Amygdala (tissue), 56 donors: Measurements from ENCODE around the gene HOXB9.

ENCODE experiments used
- DNase-seq, 56 donors: peaks; one replicate each; lab custom pipeline; 2025; lab: John Stamatoyannopoulos, UW

The HOXB9 gene

DNA sequence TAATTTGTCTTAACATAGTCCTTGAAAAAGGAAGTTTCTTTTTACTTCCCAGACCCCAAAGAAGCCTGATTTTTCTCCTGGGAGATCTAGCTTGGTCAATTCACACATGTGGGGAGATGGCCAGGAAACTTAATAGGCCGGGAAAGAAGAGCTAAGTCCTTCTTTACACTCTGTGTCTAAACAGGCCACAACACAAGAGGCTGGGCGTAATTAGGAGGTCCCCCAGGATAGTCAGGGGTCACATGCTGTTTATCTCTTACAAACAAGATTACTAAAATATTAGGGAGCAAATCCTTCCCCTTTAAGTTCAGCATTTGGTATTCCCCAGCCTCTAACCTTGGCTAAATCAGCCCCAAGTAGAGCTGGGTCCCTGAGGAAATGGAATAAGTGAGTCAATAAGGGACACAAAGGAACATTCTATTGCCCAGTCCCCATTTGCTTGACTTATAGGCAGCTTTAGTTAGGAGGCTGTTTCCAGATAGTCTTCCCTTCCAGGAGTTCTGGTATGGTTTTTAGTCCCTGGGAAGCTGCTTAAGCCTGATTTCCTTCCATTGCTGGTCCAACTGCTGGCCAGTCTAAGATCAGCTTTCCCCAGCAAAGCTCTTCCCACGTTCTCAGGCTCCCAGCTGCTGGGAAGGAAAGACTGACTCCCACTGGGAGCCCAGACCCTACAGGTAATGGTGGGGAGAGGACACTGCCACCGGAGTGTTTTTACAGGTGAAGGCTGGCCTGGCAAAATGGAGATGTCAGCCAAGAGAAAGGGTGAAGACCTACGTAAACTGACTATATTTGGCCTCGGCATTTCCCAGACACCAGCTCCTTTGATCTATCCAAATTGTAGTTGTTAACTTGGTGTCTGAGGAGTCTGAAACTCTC, 14.1 kb upstream of the HOXB9 start:
- DNase-seq: no peak

DNA sequence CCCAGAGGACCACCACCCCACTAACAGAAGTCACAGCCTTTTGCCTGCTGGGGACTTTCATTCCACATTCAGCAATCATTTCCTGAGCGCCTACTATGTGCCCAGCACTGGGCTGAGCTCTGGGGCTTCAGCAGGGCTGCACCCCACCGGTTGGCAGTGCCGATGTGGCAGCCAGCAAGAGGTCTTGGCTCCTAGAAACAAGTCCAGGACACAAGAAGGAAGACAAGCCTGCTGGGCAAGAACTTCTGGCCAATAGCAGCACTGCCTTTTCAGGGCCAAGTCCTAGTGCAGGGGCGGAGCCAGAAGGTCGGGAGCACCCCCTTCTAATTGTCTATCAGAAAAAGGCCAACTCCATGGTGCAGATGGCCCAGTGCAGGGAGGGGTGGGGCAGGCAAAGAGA, 13.0 kb upstream of the HOXB9 start:
- no peak for DNase-seq

DNA sequence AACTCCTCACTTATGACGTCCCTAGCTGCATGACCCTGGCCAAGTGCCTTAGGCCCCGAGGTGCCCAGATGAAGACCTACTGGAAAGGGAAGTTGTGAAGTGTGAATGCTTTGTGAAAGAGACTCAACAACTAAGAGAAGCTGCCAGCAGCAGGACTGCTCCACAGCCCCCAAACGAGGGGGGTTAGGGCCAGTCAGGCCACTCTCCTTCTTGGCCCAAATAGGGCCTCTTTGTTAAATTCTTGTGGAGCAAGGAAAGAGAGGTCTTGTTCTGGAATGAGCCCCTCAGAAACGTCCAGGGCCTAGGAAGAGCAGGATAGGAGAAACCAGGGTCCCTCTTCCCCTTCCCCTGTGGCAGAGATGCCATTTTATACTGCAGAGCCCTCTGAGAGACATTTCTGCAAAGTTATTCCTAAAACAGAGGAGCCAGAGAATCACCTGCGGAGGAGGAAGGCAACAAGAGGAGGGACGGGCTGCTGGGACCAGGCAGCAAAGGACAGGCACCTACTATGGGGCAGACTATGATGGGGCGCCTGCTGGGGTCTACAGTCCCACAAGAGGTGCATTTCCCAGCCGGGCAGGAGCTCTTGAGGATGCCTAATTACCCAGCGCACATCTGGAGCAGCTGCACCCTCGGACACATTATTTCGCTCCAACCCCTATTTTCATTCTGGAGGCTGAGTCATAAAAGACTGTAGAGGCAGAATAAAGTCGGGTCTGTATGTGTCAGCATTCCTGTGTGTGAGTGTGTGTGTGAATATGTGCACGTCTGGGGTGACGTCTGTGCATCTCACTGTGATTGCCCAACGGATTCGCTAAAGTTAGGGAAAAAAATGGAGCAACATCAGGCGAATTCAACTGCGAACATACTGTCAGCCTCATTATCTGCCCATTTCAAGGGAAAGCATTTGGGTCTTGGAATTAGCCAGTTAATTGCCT, 11.4 kb upstream of the HOXB9 start:
- DNase-seq: no peak

DNA sequence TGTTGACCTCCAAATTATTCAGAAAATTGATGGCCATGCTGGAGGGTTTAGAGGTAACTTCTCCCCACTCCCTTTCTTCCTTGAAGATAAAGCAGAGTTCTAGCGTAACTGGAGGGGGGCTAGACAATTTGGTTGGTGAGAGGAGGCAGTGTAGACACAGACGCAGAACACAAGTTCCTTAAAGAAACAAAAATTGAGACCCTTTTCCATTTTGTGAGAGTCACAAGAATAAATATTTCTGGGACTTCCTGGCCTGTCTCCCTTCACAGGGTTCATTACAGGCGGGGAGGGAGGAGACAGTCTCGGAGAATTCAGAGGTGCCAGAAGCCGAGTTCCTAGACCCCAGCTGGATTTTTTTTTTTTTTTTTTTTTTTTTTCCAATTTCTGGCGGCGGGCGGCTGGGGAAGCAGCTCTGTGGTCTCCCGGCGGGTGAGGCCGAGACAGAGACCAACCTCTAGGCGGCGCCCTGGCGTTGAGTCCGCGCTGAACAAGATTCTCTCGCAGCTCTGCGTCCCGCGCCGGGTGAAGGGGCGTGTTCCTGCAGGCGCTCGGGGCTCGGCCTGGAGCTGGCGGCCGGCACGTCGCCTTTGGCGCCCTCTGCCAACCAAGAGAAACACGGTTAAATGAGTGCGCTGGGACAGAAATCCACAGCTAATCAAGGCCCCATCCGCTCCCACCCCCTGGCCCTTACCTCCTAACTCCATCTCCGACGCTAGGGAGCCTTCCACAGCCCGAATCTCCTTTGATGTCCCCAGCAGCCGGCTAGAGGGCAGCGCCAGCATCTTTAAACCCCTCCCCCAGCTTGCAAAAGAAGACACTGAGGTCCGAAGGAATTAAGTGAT, 10.2 kb upstream of the HOXB9 start:
- peak in 6 of 56 donors; percentile 4 to 26 (median 9) for DNase-seq

DNA sequence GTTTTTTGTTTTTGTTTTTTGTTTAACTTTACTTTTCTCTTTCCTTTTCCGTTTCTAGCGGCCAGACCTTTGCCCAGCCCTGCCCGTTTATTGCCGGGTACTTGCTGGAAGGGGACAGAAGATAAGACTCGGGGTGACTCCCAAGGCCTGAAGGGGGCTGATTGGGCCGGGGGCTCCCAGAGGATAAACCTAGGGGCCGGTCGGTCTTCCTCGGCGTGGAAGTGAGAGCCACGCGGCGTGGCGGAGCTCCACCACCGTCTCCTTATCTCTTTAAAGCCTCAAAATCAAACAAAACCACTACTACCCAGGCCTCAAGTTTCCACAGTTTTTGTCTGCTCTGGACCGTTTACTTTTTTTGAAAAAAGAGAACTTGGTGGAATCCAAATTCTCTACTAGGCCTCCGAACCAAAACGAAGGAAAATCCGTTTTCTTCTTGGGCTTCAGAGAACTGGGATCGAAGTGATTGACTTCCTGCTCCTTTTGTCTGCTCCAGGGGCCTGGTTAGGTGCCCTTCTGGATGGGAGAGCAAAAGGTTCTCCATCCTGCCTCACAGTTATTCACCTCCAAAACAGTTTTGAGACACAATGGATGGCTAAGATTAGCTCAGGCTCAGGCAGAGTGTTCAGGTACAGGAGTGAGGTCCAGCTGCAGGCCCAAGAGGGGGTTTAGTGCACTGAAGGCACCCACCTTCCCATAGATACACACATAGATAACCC, 8.5 kb upstream of the HOXB9 start:
- DNase-seq: no peak

DNA sequence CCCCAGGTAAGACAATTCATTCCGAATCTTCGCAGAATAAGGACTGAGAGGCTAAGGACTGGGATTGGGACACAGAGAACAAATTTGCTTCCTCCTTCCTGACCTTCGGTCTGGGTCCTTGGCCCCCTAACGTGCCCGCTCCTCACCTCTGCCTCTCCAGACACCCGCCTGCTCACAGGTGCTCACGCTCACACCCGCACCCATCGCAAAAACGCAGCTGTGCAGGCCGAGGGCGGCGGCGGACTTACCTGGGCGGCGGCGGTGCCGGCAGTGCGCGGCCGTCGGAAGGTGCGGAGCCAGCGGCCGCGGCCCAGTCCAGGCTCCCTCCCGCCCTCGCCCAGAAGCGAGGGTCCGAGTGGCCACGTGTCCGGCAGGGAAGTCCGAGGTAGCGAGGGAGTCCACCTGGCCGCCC, 7.1 kb upstream of the HOXB9 start:
- DNase-seq: no peak

DNA sequence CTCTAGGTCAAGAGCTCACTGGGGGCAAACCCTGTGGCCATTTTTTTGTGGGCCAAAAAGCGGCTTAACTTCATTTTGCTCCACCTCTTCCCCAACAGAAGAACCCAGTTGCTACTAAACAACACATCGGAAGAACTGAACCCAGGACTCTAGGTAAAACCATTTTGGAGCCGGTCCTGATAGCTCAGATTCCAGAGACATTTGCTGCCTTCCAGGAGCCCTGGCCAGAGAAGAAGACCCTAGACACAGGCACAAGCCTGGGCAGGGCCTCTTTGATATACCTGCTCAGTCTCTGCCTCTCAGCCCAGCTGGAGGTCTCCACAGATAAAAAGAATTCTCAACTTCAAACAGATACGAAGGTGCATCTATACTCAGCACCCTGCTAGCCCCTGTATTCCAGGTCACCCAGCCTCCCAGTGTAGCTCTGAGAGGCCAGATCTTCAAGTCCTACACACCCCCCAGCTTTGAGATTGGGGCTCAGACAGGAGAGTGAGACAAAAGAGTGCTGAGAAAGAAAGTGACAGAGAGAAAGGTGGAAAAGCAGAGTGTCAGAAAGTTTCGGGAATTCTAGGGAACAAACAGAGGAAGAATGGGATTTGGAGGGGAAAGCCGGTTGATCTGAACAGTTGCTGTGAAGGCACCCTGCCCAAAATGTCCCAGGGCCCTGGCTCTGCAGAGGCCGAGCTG, 6.6 kb upstream of the HOXB9 start:
- no peak for DNase-seq

DNA sequence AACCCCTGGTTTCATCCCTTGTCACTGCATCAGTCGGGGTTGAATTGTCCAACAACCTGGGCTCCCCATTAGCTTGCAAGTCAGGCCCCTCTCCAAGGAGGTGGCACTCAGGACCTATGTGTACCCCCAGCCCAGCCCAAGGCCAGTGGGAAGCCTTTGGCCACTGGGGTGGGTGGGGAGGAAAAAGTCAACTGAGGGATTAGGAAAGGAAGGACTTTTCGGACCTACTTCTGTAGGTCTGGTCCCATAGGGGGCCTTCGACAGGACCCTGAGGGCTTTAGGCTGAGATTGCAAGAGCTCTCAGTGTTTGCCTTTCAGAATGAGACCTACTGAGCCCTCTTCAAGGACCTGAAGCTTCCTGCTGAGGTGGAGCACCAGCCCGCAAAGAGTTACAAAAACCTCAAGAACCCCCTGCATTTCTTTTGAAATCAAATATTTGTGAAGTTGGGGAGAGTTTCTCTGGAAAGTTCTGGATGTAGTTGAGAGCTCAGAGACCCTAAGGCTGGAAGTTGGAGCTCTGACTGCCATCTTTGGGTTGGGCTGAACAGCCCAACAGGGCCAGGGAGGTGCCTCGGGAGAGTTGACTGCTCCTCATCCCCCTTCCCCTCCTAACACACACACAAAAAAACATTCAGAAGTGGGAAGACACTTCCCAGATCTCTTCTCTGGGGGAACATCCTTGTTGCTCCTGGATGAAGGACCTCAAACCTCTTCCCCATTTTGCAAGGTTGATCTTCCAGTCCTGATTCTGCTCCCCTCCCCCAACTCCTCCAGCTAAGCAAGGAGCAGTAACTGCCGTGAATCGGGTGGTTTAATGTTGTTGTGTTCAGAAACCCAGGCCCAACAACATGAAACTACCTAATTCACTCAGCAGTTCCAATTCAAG, 5.8 kb upstream of the HOXB9 start:
- no peak for DNase-seq

DNA sequence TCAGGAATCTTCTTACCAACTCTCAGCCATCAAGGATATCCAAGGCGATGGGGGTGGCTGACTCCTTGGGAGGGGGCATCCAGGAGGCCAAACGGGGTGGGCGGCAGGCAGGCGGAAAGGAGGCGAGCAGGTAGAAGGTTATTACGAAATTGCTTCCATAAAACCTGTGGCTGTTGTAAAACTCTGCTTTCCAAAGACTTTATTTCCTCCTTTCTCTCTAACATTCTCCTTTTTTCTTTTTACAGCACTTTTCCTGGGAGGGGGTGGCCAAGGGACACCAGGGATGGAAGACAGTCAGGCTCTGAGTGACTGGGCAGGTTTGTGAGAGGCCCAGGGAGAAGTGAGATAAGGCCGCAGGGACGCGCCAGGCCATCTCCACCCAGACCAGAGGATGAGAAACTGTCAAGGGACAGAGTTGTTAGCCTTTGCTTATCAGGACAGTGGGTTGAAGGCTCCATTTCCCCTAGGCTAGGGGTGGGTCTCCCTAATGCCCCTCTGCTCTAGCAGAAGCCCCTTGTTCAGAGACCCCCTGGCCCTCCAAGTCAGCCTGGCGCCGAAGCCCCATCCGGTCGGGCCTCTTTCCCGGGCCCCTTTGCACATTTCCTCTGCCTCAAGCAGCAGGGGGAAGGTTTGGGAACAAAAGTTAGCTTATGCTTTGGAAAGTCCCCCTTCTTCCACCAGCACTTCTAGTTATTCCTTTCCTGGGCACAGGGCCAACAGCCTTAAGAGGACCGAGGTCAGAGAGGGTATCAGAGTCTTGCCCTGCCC, 5.0 kb upstream of the HOXB9 start:
- DNase-seq: no peak

DNA sequence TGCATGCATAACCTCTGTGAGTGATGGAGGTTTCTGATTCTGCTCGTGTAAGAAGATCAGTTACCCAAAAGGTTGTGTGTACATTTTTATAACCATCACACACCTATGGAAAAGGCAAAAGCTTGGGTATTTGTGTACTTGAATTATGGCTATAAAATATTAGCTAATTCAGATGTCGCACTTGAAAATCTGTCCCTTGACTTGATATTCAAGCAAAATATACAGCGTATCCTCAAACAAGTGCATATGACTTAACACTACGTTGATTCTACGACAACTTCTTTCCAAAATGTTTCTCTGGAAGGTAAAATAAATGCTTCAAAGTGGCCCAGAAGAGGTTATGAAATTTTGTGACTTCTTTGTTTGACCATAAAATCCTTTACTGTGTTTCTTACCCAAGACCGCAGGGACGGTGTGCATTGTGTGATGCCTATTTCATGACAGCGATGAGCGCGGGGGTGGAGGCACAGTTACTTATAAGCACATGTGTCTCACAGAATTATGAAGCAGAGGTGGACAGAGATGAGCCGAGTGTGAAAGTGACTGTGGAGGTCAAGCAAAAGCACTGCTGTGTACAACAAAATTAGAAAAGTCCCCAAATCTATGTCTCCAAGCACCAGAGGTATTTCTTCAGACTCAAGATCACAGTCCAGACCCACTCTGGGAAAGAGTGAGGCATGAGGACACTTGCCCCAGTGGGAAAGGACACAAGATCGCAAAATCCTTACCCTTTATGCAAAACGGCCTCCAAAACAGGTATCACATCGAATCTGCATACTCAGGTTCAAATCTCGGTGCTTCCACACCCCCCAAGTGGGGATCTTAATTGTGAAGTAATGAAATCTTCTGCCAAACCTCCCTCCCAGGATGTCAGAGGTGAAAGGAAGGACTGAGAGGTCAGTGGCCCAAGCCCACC, 4.1 kb upstream of the HOXB9 start:
- DNase-seq: no peak

DNA sequence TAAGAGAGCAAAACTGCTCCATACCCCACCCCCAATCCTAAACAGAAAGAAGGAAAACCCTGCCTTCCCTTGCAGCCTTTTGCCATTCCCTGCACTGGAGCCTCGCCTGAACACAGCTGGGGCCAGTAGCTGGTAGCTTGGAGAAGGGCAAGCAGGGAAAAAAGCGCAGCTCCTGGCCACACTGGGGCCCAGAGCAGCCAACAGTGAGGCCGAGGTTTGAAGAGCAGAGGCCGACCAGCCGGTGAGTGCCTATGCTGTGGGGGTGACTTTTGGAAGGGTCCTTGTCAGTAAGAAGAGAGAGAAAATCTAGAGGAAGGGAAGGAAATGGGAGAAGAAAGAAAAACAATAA, 3.2 kb upstream of the HOXB9 start:
- no peak for DNase-seq

DNA sequence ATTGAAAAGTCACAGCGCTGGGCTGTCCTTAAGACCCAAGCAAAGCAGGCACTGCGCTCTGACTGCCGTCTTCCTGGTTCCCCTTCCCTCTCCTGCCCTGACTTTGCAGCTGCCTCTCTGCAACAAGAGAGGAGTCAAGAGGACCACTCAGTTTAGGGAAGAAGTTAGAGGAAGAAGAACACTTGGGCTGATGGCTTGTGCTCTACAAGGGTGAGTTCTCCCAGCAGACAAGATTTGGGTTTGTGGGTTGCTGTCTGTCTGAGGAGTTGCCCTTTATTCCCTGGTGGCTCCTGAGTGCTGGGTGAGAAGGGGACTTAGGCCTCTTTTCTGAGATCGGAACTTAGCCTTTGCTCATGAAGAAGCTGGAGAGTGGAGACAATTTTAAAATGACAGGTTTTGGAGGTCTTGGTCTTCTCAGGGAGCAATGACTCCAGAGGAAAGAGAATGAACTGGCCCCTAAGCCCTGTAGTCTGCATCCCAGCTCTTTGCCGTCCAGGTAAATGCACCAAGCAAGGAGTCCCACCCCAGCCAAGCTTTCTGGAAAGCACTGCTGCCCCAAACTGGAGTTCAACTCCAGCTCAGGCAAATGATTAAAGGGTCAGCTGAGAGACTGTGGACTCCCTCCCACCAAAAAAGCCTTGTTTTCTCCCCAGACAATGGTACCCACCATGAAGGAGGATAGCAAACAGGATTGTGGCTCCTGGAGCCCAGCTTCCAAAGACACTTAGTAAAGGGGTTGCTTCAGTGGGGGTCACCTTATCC, 2.7 kb upstream of the HOXB9 start:
- DNase-seq: no peak

DNA sequence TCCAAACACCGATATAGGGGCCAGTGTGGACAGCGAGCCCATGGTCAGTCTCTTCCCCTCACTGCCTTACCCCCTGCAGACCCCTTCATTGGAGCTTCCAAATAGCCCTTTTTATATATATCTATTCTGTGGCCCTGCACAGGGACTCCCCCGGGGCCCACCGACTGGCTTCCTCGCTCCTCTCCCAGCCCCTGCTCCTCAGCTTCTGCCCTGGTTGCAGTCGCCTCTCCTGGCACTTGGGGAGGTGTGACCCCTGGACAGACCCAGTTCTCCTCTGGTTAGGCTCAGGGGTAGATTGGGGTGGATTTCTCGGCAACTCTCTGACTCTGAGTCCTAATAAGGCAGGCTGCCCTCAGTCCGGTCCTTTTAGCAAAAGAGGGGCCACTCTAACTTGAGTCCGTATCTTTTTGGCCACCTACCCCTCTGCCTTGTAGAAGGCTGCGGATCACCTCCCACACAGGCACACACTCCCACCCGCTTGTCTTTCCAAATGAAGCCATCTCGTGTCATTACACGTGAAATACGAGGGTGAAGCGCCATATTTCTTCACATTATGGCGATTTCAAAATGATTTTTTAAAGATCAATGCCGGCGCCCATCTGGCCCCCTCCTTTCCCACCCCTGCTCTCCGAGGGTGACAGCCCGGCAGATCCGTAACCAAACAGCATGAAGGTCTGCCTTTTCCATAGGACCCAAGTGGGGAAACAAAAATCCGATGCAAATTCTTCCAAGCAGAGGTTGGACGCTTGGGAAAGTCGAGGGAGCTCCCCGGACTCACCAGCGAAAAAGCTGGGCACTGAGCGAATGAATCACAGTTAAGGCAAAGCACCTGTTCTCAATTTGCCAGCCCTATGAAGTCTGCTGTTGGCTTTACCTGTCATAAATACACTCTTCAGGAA, 1.7 kb upstream of the HOXB9 start:
- DNase-seq: no peak

DNA sequence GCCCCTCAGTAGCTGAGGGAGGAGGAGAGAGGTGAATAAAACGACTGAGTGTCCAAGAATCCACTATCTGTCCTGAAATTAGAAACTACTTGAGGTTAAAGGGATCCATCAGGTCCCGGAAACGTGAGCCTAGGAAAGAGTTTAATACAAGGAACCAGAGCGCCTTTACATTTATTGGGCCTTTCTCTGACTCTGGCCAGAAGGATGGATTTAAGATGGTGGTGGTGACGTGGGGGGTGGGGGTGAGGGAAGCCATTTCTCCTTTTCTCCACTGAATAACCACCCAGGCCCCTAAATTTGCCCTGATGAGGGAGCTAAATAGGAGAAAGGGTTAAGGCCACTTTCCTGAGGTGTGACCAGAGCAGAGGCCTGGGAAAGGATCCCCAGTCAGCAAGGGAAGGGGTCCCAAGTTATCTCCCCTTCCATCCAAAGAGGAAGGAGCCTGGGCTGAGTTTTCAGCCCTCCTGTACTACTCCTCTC, 1.0 kb upstream of the HOXB9 start:
- DNase-seq: no peak
